Measurements from ENCODE around the gene SATB2. TPM values are rescaled to one million over a fixed set of nuclear protein-coding genes. Genes with fewer than 3 reads are reported as not detected.

SATB2 gene
- total RNA-seq, 1 experiment from 2014 or later = 22.1 TPM

GRCh38 chr2:199459286-199460100 is 1.8 kb upstream of the SATB2 start:
- CTCF ChIA-PET = interaction anchor here (1.2 to 2.6 kb wide), 4 partner anchors 10 to 147 kb away, joined by 3 to 18 read pairs (median 6); no protein-coding TSS in a partner anchor
- peak; percentile 2 for ATAC-seq
- peaks cover 65% of the 10 kb centered on the region for H3K27me3 Mint-ChIP-seq (ENCODE audit: low read depth)
- TF ChIP-seq ZNF232 (CRISPR knock-in tag; IDR thresholded peaks at IDR 0.05) (peak; percentile 83), ZNF317 (CRISPR knock-in tag; IDR thresholded peaks at IDR 0.05; ENCODE audit: borderline replicate concordance, low read depth) (no peak), NFE2L1 (CRISPR knock-in tag; IDR thresholded peaks at IDR 0.05) (no peak), ESRRA (CRISPR knock-in tag; IDR thresholded peaks at IDR 0.05; ENCODE audit: borderline replicate concordance) (0 out of 2 replicates have a peak, but pooled peaks have one; percentile 16), FOXK1 (CRISPR knock-in tag; IDR thresholded peaks at IDR 0.05) (peak; percentile 30), SMAD3 (CRISPR knock-in tag; IDR thresholded peaks at IDR 0.05; ENCODE audit: borderline replicate concordance) (peak; percentile 80; the same call in 1 of the 2 replicates), HMGXB4 (CRISPR knock-in tag; IDR thresholded peaks at IDR 0.05) (peak; percentile 27; the same call in 1 of the 2 replicates), MXD4 (CRISPR knock-in tag; IDR thresholded peaks at IDR 0.05; ENCODE audit: borderline replicate concordance) (no peak), TEAD4 (CRISPR knock-in tag; IDR thresholded peaks at IDR 0.05) (0 out of 2 replicates have a peak, but pooled peaks have one; percentile 44), PREB (CRISPR knock-in tag; IDR thresholded peaks at IDR 0.05; ENCODE audit: borderline replicate concordance) (0 out of 2 replicates have a peak, but pooled peaks have one; percentile 75), ZNF423 (CRISPR knock-in tag; IDR thresholded peaks at IDR 0.05) (0 out of 2 replicates have a peak, but pooled peaks have one; percentile 19), ZNF532 (CRISPR knock-in tag; IDR thresholded peaks at IDR 0.05; ENCODE audit: borderline replicate concordance) (no peak), ZNF512 (CRISPR knock-in tag; IDR thresholded peaks at IDR 0.05; ENCODE audit: borderline replicate concordance) (no peak), GABPB1 (CRISPR knock-in tag; IDR thresholded peaks at IDR 0.05) (peak; percentile 29; the same call in 1 of the 2 replicates), NR3C1 (CRISPR knock-in tag; conservative IDR thresholded peaks at IDR 0.05; ENCODE audit: low read depth) (no peak), ZBTB43 (CRISPR knock-in tag; IDR thresholded peaks at IDR 0.05) (peak; percentile 19; the same call in 1 of the 2 replicates), NR2C2 (CRISPR knock-in tag; IDR thresholded peaks at IDR 0.05) (no peak), E2F4 (CRISPR knock-in tag; IDR thresholded peaks at IDR 0.05; ENCODE audit: borderline replicate concordance, low read depth) (no peak), ETV6 (CRISPR knock-in tag; IDR thresholded peaks at IDR 0.05) (0 out of 2 replicates have a peak, but pooled peaks have one; percentile 31), KAT7 (CRISPR knock-in tag; IDR thresholded peaks at IDR 0.05; ENCODE audit: borderline replicate concordance) (0 out of 2 replicates have a peak, but pooled peaks have one; percentile 17), HMGA2 (CRISPR knock-in tag; IDR thresholded peaks at IDR 0.05) (no peak), FOXP1 (CRISPR knock-in tag; IDR thresholded peaks at IDR 0.05; ENCODE audit: borderline replicate concordance) (0 out of 2 replicates have a peak, but pooled peaks have one; percentile 57)

More at GRCh38 chr2:199459286-199460100, 1.8 kb upstream of the SATB2 start:
- peak; percentile 91 for DNase-seq (ENCODE audit: low spot score)
- POLR2A ChIA-PET = interaction anchor here (1.2 to 1.4 kb wide), 2 partner anchors 10 to 28 kb away, joined by 3 to 5 read pairs; no protein-coding TSS in a partner anchor
- H3K36me3 Mint-ChIP-seq = no peaks in the 10 kb centered on the region
- peak overlapping the region; percentile 88 for H3K4me3 Mint-ChIP-seq
- H3K4me1 Mint-ChIP-seq = peaks cover 23% of the 10 kb centered on the region
- no peaks in the 10 kb centered on the region for H3K9me3 Mint-ChIP-seq
- H3K27ac Mint-ChIP-seq = peak overlapping the region; percentile 94

All from WTC11 (cell line).